Endothelial cell of umbilical vein (primary cell): ENCODE measurements around the gene KLHL35. TPM values are rescaled to one million over a fixed set of nuclear protein-coding genes. Genes with fewer than 3 reads are reported as not detected.

Experiments
- BruUV-seq: library from RNA; stranded (reverse); fragments of 400-500 nt; replicated peaks from 2 replicates; lab custom pipeline; 2021; lab: Mats Ljungman, UMichigan
- CTCF ChIA-PET: fragments of 300-600, 350-600 bp; sonication (Branson Sonifier 250); formaldehyde crosslinking; loops from one replicate; lab custom pipeline; 2021; ENCODE audit warnings: antibody characterized with exemption, inconsistent platforms; lab: Charles Lee
- POLR2A ChIA-PET: fragments of 300-600, 350-600 bp; sonication (Branson Sonifier 250); formaldehyde crosslinking; loops from one replicate; lab custom pipeline; 2021; ENCODE audit warnings: antibody characterized with exemption, inconsistent platforms; lab: Charles Lee
- DNase-seq: peaks from one replicate; pipeline ENCODE4 v3.0.0-alpha.2; 2011; ENCODE audit warnings: low read depth, low spot score
- FAIRE-seq: peaks from 2 replicates; lab custom pipeline; 2011; peaks lifted over from hg19 to GRCh38; lab: Jason Lieb, UNC
- H2AFZ ChIP-seq: 2 replicates; pipeline ENCODE4 v1.6.0; 2012; ENCODE audit warnings: low read depth, low read length, control low read depth, inconsistent platforms
- H3K27ac ChIP-seq: 2 replicates; pipeline ENCODE4 v1.5.1; 2011; ENCODE audit warnings: low read depth, mild to moderate bottlenecking, control low read depth, low read length, moderate library complexity; ENCODE audit not compliant: insufficient read depth
- H3K27me3 ChIP-seq, 2 experiments: 2 replicates each; pipeline versions ENCODE4 v1.6.0 to v1.6.1; 2011; ENCODE audit warnings: low read length in 2 of 2, mixed read lengths in 1 of 2; ENCODE audit not compliant: control insufficient read depth in 2 of 2, insufficient read depth in 2 of 2
- H3K36me3 ChIP-seq, 2 experiments: 2 replicates in 1 of 2; 3 replicates in 1 of 2; pipeline ENCODE4 v1.5.1; 2011; ENCODE audit warnings: low read length in 2 of 2, mild to moderate bottlenecking in 1 of 2, moderate library complexity in 1 of 2; ENCODE audit not compliant: control insufficient read depth in 2 of 2, insufficient read depth in 2 of 2; ENCODE audit errors: extremely low read depth in 1 of 2
- H3K4me1 ChIP-seq: 3 replicates; pipeline ENCODE4 v1.5.1; 2011; ENCODE audit warnings: mild to moderate bottlenecking, low read length; ENCODE audit not compliant: control insufficient read depth, insufficient read depth; ENCODE audit errors: extremely low read depth
- H3K4me2 ChIP-seq: 2 replicates; pipeline ENCODE4 v1.6.1; 2011; ENCODE audit warnings: low read length, control low read depth, mixed read lengths; ENCODE audit not compliant: insufficient read depth
- H3K4me3 ChIP-seq, 3 experiments: fragments of 200-600 bp in 1 of 3; sonication (generic), shearing (Covaris generic) in 1 of 3; replicated peaks in 1 of 3; 2 replicates each; pipeline ENCODE4 v1.5.1; 2011 to 2016; ENCODE audit warnings: control low read depth in 3 of 3, low read length in 3 of 3, mild to moderate bottlenecking in 2 of 3, inconsistent platforms in 1 of 3, low read depth in 1 of 3, moderate library complexity in 1 of 3; ENCODE audit not compliant: insufficient read depth in 1 of 3
- H3K79me2 ChIP-seq: 2 replicates; pipeline ENCODE4 v1.6.0; 2012; ENCODE audit warnings: low read length, inconsistent platforms; ENCODE audit not compliant: control insufficient read depth, insufficient read depth
- H3K9ac ChIP-seq: replicated peaks from 2 replicates; pipeline ENCODE3; 2011; ENCODE audit warnings: low read length, control low read depth; ENCODE audit not compliant: insufficient read depth; ENCODE audit errors: extremely low read depth
- H3K9me1 ChIP-seq: replicated peaks from 3 replicates; pipeline ENCODE4 v1.6.0; 2011; ENCODE audit warnings: mild to moderate bottlenecking, low read length; ENCODE audit not compliant: control insufficient read depth, insufficient read depth; ENCODE audit errors: extremely low read depth
- H3K9me3 ChIP-seq: replicated peaks from 2 replicates; pipeline ENCODE4 v1.5.1; 2012; ENCODE audit warnings: low read length, inconsistent platforms; ENCODE audit not compliant: control insufficient read depth, insufficient read depth
- H4K20me1 ChIP-seq: replicated peaks from 2 replicates; pipeline ENCODE3; 2011; ENCODE audit warnings: mild to moderate bottlenecking, low read length; ENCODE audit not compliant: control insufficient read depth, insufficient read depth; ENCODE audit errors: extremely low read depth
- EZH2 ChIP-seq: IDR thresholded peaks from 2 replicates; pipeline ENCODE4 v1.6.1; 2012; ENCODE audit warnings: borderline replicate concordance, low read depth, mild to moderate bottlenecking, moderate library complexity, low read length, inconsistent platforms; ENCODE audit not compliant: severe bottlenecking
- JUN ChIP-seq: IDR thresholded peaks from 2 replicates; pipeline ENCODE4 v1.6.1; 2011; ENCODE audit warnings: borderline replicate concordance, low read depth; ENCODE audit not compliant: insufficient read length, insufficient read depth
- POLR2A ChIP-seq: IDR thresholded peaks from 2 replicates; pipeline ENCODE4 v1.6.1; 2012; ENCODE audit warnings: low read depth, mild to moderate bottlenecking, control low read depth, low read length
- dilution Hi-C: fragments of 300-500 bp; cut with MboI; formaldehyde crosslinking; loops from one replicate; pipeline ENCODE4 v1.15.0; 2019; ENCODE audit warnings: low sequenced_read_pairs; ENCODE audit not compliant: extremely low pct_ligation_motif_present
- intact Hi-C: fragments of 100-400 bp; cut with micrococcal nuclease; formaldehyde crosslinking; loops from one replicate; pipeline ENCODE4 v1.10.0; 2022
- polyA plus RNA-seq, 4 experiments: library from polyadenylated mRNA; depleted of rRNA in 3 of 4; stranded (reverse) in 3 of 4; unstranded in 1 of 4; fragments of >200 nt; gene quantifications; 2 replicates each; pipeline versions ENCODE4 v1.2.1 to v1.2.3, GENCODE V29; 2011 to 2012; ENCODE audit warnings: missing spikeins in 1 of 4
- total RNA-seq: library from RNA; stranded (reverse); gene quantifications from 2 replicates; pipeline ENCODE4 v1.2.3, GENCODE V29; 2021
- TF ChIP-seq, protein P1 (sequence below), 2 donors: IDR thresholded peaks; 1 replicate in 1 of 2; 2 replicates in 1 of 2; pipeline ENCODE4 v1.5.1; 2011; ENCODE audit warnings: low read length in 2 of 2, mild to moderate bottlenecking in 2 of 2, moderate library complexity in 2 of 2, control low read depth in 1 of 2, inconsistent platforms in 1 of 2, low read depth in 1 of 2; ENCODE audit not compliant: insufficient read depth in 1 of 2; ENCODE audit errors: extremely low read depth in 1 of 2

Gene KLHL35
- total and polyA plus RNA-seq, 2 donors (not counting 3 experiments of a cell fraction or from before 2014, with no cell fraction given) = 0.97 to 2.3 TPM

GRCh38 chr11:75440960-75441803 is 8.2 kb upstream of the KLHL35 start:
- intact Hi-C loops = no loop called here
- FAIRE-seq (no peak), DNase-seq (no peak)
- BruUV-seq = no TSS peak
- no peaks in the 10 kb centered on the region for H3K9me3 ChIP-seq
- no peaks in the 10 kb centered on the region for H4K20me1 ChIP-seq
- POLR2A ChIA-PET = no interaction called here
- H3K27me3 ChIP-seq = no peaks in the 10 kb centered on the region
- H3K4me1 ChIP-seq = no peaks in the 10 kb centered on the region
- dilution Hi-C loops = loop anchor here (10.0 kb wide), 1 partner anchor 94 kb away; no protein-coding TSS in a partner anchor
- no peak overlapping the region for H3K27ac ChIP-seq
- CTCF ChIA-PET = interaction anchor here (1.3 kb wide), 1 partner anchor 29 kb away, joined by 3 read pairs; no protein-coding TSS in a partner anchor
- H3K79me2 ChIP-seq = no peaks in the 10 kb centered on the region
- peaks cover 0 to 42% of the 10 kb centered on the region in 2 experiments for H3K36me3 ChIP-seq
- no peaks in the 10 kb centered on the region for H3K9me1 ChIP-seq
- no peak overlapping the region for H2AFZ ChIP-seq
- no peak overlapping the region for H3K9ac ChIP-seq
- TF ChIP-seq POLR2A = no peak
- TF ChIP-seq JUN = no peak
- H3K4me3 ChIP-seq = no peak overlapping the region
- H3K4me2 ChIP-seq = no peak overlapping the region

- Histone ChIP-seq H3K4me1 (no peaks in the 10 kb centered on the region), H2AFZ (no peak overlapping the region), H3K9me1 (no peaks in the 10 kb centered on the region), H4K20me1 (no peaks in the 10 kb centered on the region), H3K36me3 (peaks cover 0 to 54% of the 10 kb centered on the region in 2 experiments), H3K9ac (no peak overlapping the region), H3K27ac (no peak overlapping the region), H3K4me3 (no peak overlapping the region), H3K4me2 (no peak overlapping the region), H3K9me3 (no peaks in the 10 kb centered on the region), H3K27me3 (no peaks in the 10 kb centered on the region), H3K79me2 (no peaks in the 10 kb centered on the region)
- TF ChIP-seq, protein P1, sequence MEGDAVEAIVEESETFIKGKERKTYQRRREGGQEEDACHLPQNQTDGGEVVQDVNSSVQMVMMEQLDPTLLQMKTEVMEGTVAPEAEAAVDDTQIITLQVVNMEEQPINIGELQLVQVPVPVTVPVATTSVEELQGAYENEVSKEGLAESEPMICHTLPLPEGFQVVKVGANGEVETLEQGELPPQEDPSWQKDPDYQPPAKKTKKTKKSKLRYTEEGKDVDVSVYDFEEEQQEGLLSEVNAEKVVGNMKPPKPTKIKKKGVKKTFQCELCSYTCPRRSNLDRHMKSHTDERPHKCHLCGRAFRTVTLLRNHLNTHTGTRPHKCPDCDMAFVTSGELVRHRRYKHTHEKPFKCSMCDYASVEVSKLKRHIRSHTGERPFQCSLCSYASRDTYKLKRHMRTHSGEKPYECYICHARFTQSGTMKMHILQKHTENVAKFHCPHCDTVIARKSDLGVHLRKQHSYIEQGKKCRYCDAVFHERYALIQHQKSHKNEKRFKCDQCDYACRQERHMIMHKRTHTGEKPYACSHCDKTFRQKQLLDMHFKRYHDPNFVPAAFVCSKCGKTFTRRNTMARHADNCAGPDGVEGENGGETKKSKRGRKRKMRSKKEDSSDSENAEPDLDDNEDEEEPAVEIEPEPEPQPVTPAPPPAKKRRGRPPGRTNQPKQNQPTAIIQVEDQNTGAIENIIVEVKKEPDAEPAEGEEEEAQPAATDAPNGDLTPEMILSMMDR (IDR thresholded peaks at IDR 0.05; ENCODE audit: extremely low read depth in 1 of 2, insufficient read depth in 1 of 2, low read depth in 1 of 2, low read length in 2 of 2) = no peak
- TF ChIP-seq POLR2A (no peak), EZH2 (no peak), JUN (no peak)
- no TSS peak for BruUV-seq
- DNase-seq = no peak
- dilution Hi-C loops = loop anchor here (10.0 kb wide), 1 partner anchor 95 kb away; no protein-coding TSS in a partner anchor
- no peak for FAIRE-seq
- intact Hi-C loops = no loop called here
- ChIA-PET POLR2A (no interaction called here), CTCF (interaction anchor here (0.9 to 1.4 kb wide), 2 partner anchors 32 to 52 kb away, joined by 3 to 4 read pairs; no protein-coding TSS in a partner anchor)
Measured at GRCh38 chr11:75439495-75440120, 6.6 kb upstream of the KLHL35 start.
